MCF 10A (cell line): Measurements from ENCODE around the gene CYTH2. TPM values are rescaled to one million over a fixed set of nuclear protein-coding genes. Genes with fewer than 3 reads are reported as not detected.
A peak's percentile ranks its signal among the peaks of the same experiment; 100 is the strongest.

Experiments
- BruUV-seq: library from RNA; stranded (reverse); fragments of 400-500 nt; replicated peaks from 2 replicates; lab custom pipeline; 2021; lab: Mats Ljungman, UMichigan
- CTCF ChIA-PET: fragments of 300-600 bp; sonication (Branson Sonifier 250); formaldehyde crosslinking; extraction: SDS; loops from one replicate; lab custom pipeline; 2021; ENCODE audit warnings: antibody characterized with exemption, inconsistent platforms; lab: Yijun Ruan, JAX
- POLR2A ChIA-PET: fragments of 300-600, 350-650 bp; sonication (Branson Sonifier 250); formaldehyde crosslinking; extraction: SDS; loops from one replicate; lab custom pipeline; 2020; ENCODE audit warnings: antibody characterized with exemption, inconsistent platforms; lab: Yijun Ruan, JAX
- DNase-seq: peaks from one replicate; pipeline ENCODE4 v3.0.0-alpha.2; 2018; ENCODE audit not compliant: unreplicated experiment
- H3K27ac Mint-ChIP-seq: one replicate; pipeline ENCODE4 v1.8.0; 2022; ENCODE audit warnings: mild to moderate bottlenecking, low read depth, mixed read lengths; ENCODE audit not compliant: unreplicated experiment
- H3K27me3 Mint-ChIP-seq: one replicate; pipeline ENCODE4 v1.8.0; 2022; ENCODE audit warnings: mixed read lengths; ENCODE audit not compliant: insufficient read depth, unreplicated experiment
- H3K36me3 Mint-ChIP-seq: one replicate; pipeline ENCODE4 v1.8.0; 2022; ENCODE audit warnings: mild to moderate bottlenecking, moderate library complexity, mixed read lengths; ENCODE audit not compliant: insufficient read depth, unreplicated experiment
- H3K4me1 Mint-ChIP-seq: one replicate; pipeline ENCODE4 v1.8.0; 2022; ENCODE audit warnings: mixed read lengths; ENCODE audit not compliant: insufficient read depth, unreplicated experiment
- H3K4me3 Mint-ChIP-seq: one replicate; pipeline ENCODE4 v1.8.0; 2022; ENCODE audit warnings: mild to moderate bottlenecking, moderate library complexity, mixed read lengths; ENCODE audit not compliant: unreplicated experiment
- H3K9me3 Mint-ChIP-seq: one replicate; pipeline ENCODE4 v1.8.0; 2022; ENCODE audit warnings: mixed read lengths; ENCODE audit not compliant: unreplicated experiment
- intact Hi-C: fragments of 100-400 bp; cut with micrococcal nuclease; formaldehyde crosslinking; loops from 2 replicates; pipeline ENCODE4 v1.14.1; 2022
- total RNA-seq: library from RNA; stranded (reverse); gene quantifications from 2 replicates; pipeline ENCODE4 v1.2.3, GENCODE V29; 2022
- TF ChIP-seq, protein P1 (sequence below): fragments of 200-600 bp; IDR thresholded peaks from one replicate; pipeline ENCODE4 v1.8.0; 2022; ENCODE audit warnings: antibody characterized with exemption, mild to moderate bottlenecking; ENCODE audit not compliant: unreplicated experiment

CYTH2 gene
- total RNA-seq, 1 experiment from 2014 or later = 70.3 TPM

DNA sequence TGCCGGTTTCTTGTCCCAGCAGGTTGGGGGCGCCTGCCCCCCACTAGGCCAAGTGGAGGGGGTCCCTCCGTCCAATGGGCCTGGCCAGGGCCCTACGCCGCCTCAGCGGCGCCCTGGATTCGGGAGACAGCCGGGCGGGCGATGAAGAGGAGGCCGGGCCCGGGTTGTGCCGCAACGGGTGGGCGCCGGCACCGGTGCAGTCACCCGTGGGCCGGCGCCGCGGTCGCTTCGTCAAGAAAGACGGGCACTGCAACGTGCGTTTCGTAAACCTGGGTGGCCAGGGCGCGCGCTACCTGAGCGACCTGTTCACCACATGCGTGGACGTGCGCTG lies 7.6 kb upstream of the CYTH2 start:
- no TSS peak for BruUV-seq
- ChIA-PET POLR2A (interaction anchor here (0.6 kb wide), 1 partner anchor 10 kb away, joined by 3 read pairs; no protein-coding TSS in a partner anchor), CTCF (interaction anchor here (1.1 kb wide), 1 partner anchor 192 kb away, joined by 4 read pairs; no protein-coding TSS in a partner anchor)
- peaks cover 68% of the 10 kb centered on the region for H3K36me3 Mint-ChIP-seq
- no peaks in the 10 kb centered on the region for H3K9me3 Mint-ChIP-seq
- DNase-seq = no peak
- no peaks in the 10 kb centered on the region for H3K27me3 Mint-ChIP-seq
- intact Hi-C loops = no loop called here
- no peak overlapping the region for H3K27ac Mint-ChIP-seq
- TF ChIP-seq, protein P1, sequence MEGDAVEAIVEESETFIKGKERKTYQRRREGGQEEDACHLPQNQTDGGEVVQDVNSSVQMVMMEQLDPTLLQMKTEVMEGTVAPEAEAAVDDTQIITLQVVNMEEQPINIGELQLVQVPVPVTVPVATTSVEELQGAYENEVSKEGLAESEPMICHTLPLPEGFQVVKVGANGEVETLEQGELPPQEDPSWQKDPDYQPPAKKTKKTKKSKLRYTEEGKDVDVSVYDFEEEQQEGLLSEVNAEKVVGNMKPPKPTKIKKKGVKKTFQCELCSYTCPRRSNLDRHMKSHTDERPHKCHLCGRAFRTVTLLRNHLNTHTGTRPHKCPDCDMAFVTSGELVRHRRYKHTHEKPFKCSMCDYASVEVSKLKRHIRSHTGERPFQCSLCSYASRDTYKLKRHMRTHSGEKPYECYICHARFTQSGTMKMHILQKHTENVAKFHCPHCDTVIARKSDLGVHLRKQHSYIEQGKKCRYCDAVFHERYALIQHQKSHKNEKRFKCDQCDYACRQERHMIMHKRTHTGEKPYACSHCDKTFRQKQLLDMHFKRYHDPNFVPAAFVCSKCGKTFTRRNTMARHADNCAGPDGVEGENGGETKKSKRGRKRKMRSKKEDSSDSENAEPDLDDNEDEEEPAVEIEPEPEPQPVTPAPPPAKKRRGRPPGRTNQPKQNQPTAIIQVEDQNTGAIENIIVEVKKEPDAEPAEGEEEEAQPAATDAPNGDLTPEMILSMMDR = no peak
- H3K4me1 Mint-ChIP-seq = peaks cover 3% of the 10 kb centered on the region
- no peak overlapping the region for H3K4me3 Mint-ChIP-seq

DNA sequence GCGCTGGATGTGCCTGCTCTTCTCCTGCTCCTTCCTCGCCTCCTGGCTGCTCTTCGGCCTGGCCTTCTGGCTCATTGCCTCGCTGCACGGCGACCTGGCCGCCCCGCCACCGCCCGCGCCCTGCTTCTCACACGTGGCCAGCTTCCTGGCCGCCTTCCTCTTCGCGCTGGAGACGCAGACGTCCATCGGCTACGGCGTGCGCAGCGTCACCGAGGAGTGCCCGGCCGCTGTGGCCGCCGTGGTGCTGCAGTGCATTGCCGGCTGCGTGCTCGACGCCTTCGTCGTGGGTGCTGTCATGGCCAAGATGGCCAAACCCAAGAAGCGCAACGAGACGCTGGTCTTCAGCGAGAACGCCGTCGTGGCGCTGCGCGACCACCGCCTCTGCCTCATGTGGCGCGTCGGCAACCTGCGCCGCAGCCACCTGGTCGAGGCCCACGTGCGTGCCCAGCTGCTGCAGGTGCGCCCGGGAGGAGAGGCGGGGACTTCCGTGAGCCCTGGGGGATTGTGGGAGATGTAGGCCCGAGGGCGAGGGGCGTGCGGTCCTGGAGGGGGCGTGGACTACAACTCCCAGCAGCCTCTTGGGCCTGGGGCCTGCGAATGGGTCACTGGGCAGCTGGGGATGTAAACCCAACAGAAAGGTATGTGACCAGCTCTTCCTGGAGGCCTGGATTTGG lies 7.0 kb upstream of the CYTH2 start:
- no peak for DNase-seq
- BruUV-seq = no TSS peak
- Mint-ChIP-seq H3K9me3 (no peaks in the 10 kb centered on the region), H3K4me3 (no peak overlapping the region), H3K36me3 (peaks cover 63% of the 10 kb centered on the region), H3K27me3 (no peaks in the 10 kb centered on the region), H3K4me1 (peaks cover 6% of the 10 kb centered on the region), H3K27ac (no peak overlapping the region)
- CTCF ChIA-PET = interaction anchor here (0.6 to 1.1 kb wide), 2 partner anchors 127 to 193 kb away, joined by 4 read pairs; no protein-coding TSS in a partner anchor
- TF ChIP-seq, protein P1 = no peak
- POLR2A ChIA-PET = no interaction called here
- intact Hi-C loops = no loop called here

DNA sequence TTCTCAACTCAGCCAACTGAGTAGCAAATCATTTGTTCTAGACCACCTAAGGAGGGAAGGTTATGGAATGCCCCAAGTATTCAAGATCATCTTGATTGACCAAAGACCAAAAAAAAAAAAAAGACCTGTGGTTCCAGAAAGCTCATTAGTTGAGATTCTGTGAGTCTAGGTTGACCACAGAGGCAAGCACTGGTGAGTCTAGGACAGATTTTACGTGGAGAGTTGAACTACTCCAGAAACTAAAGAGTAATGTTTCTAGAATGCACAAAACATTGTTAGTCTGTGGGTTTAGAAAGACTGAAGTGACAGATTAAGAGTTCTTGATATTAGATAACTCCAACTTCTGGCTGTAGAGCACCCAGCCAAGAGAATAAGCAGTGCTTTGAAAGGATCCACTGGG lies 4.0 kb upstream of the CYTH2 start:
- Mint-ChIP-seq H3K4me3 (no peak overlapping the region), H3K27me3 (no peaks in the 10 kb centered on the region), H3K4me1 (peaks cover 6% of the 10 kb centered on the region), H3K27ac (peak overlapping the region; percentile 37), H3K9me3 (no peaks in the 10 kb centered on the region), H3K36me3 (peaks cover 42% of the 10 kb centered on the region)
- TF ChIP-seq, protein P1 = no peak
- DNase-seq = no peak
- intact Hi-C loops = no loop called here
- CTCF ChIA-PET = no interaction called here
- no TSS peak for BruUV-seq
- POLR2A ChIA-PET = no interaction called here

DNA sequence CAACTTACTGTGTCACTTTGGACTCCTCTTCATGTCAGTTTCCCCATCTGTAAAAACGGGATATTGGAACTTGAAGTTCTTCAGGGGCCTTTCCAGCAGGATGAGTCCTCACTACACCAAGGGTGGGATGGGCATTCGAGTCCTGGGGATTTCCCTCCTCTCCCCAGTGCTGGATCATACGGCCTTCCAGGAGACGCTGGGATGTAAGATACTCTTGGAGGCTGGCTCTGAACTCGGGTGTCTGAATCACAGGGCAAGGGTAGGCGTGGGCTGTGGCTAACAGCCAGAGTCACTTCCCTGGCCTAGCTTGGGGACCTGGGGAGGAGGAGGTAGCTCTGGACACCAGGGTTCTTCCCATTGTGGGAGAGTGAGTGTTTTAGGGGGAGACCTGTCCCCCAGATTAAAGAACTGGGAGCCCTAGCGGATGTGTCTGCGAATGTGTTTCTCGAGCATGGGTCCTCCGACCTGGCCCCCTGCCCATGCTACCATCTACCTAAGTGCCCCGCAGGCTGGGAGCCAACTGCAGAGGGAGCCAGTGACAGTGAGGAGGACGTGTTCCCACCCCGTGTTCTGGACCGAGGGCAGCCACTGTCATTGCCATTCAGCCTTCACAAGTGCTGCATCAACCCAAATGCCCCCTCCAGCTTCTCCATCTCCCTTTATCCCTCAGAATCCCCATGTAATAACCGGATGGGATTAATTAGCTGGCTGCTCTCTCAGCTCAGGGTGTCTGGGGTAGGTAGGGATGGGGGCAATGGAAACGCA lies 2.4 kb upstream of the CYTH2 start:
- ChIA-PET CTCF (interaction anchor here (1.3 kb wide), 1 partner anchor 19 kb away, joined by 4 read pairs; no protein-coding TSS in a partner anchor), POLR2A (interaction anchor here (1.3 to 1.6 kb wide), 2 partner anchors 9 to 21 kb away, joined by 5 to 7 read pairs; no protein-coding TSS in a partner anchor)
- Mint-ChIP-seq H3K4me3 (no peak overlapping the region), H3K27ac (peak overlapping the region; percentile 63), H3K9me3 (no peaks in the 10 kb centered on the region), H3K4me1 (peaks cover 12% of the 10 kb centered on the region), H3K36me3 (peaks cover 40% of the 10 kb centered on the region), H3K27me3 (no peaks in the 10 kb centered on the region)
- no TSS peak for BruUV-seq
- intact Hi-C loops = no loop called here
- TF ChIP-seq, protein P1 = no peak
- peak; percentile 48 for DNase-seq
